GM18858 (cell line): Measurements from ENCODE around the gene CCDC33.

Experiments used
- ATAC-seq: cut with Tn5 transposase; IDR thresholded peaks from one replicate; pipeline ENCODE4 v1.9.1; 2021; ENCODE audit not compliant: unreplicated experiment

The CCDC33 gene

GRCh38 chr15:74208901-74209559, 27.1 kb upstream of the CCDC33 start:
- no peak for ATAC-seq

- ATAC-seq: no peak
Measured at GRCh38 chr15:74209560-74209958, 26.6 kb upstream of the CCDC33 start.

- no peak for ATAC-seq
Measured at GRCh38 chr15:74209997-74210671, 26.0 kb upstream of the CCDC33 start.

GRCh38 chr15:74210729-74211128, 25.4 kb upstream of the CCDC33 start:
- no peak for ATAC-seq

- ATAC-seq: no peak
Measured at GRCh38 chr15:74211656-74212055, 24.5 kb upstream of the CCDC33 start.

- no peak for ATAC-seq
Measured at GRCh38 chr15:74212494-74212893, 23.6 kb upstream of the CCDC33 start.

GRCh38 chr15:74213858-74214284, 22.3 kb upstream of the CCDC33 start:
- no peak for ATAC-seq

GRCh38 chr15:74214324-74215021, 21.7 kb upstream of the CCDC33 start:
- no peak for ATAC-seq

GRCh38 chr15:74215958-74216357, 20.2 kb upstream of the CCDC33 start:
- ATAC-seq: no peak

- no peak for ATAC-seq
Measured at GRCh38 chr15:74216949-74217348, 19.2 kb upstream of the CCDC33 start.

GRCh38 chr15:74217907-74218885, 17.9 kb upstream of the CCDC33 start:
- no peak for ATAC-seq

- ATAC-seq: no peak
Measured at GRCh38 chr15:74220475-74221248, 15.5 kb upstream of the CCDC33 start.

GRCh38 chr15:74221399-74222239, 14.5 kb upstream of the CCDC33 start:
- ATAC-seq: no peak

- ATAC-seq: no peak
Measured at GRCh38 chr15:74222240-74223119, 13.6 kb upstream of the CCDC33 start.

GRCh38 chr15:74225928-74226327, 10.2 kb upstream of the CCDC33 start:
- no peak for ATAC-seq

GRCh38 chr15:74226761-74227540, 9.2 kb upstream of the CCDC33 start:
- no peak for ATAC-seq

GRCh38 chr15:74227968-74228722, 8.0 kb upstream of the CCDC33 start:
- ATAC-seq: no peak
